Transverse colon (tissue), 4 donors: ENCODE results near the gene SDF2L1.

Experiments
- CTCF ChIP-seq, 5 experiments: fragments of 200-600 bp in 3 of 5; fragments of 450-650 bp in 2 of 5; sonication (generic) in 3 of 5; IDR thresholded peaks; 1 replicate in 2 of 5; 2 replicates in 3 of 5; pipeline ENCODE4 v1.5.1; 2016 to 2017; ENCODE audit warnings: antibody characterized with exemption in 5 of 5, inconsistent platforms in 3 of 5, mild to moderate bottlenecking in 2 of 5, moderate library complexity in 1 of 5
- EP300 ChIP-seq: sonication (generic); formaldehyde crosslinking; IDR thresholded peaks from one replicate; pipeline ENCODE4 v1.6.1; 2017; ENCODE audit warnings: antibody characterized with exemption, low read depth
- POLR2A ChIP-seq: fragments of 450-650 bp; IDR thresholded peaks from one replicate; pipeline ENCODE4 v1.6.1; 2016; ENCODE audit warnings: antibody characterized with exemption, mild to moderate bottlenecking, moderate library complexity
- POLR2AphosphoS5 ChIP-seq, 3 donors: sonication (generic); formaldehyde crosslinking; IDR thresholded peaks; one replicate each; pipeline ENCODE4 v1.6.1; 2016; ENCODE audit warnings: antibody characterized with exemption in 3 of 3

DNA sequence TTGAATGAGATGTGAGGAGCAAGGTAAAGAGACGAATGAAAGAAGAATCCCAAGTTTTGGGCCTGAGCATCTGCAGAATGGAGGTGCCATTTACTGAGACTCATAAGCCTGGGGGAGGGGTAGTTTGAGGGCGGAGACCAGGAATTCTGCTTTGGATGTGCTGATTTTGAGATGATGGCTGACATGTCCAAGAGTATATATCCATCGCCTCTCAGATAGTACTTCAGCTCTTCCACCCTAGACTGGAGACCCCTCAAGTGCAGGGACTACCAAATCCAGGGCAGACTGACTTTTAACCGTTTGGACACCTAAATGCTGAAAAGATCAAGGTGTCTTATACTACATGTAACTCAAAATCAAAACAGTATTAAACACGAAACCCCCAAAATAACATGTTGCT is 1.3 kb upstream of the SDF2L1 start:
- TF ChIP-seq EP300 (no peak), CTCF (IDR thresholded peaks at IDR 0.05) (no peak), POLR2A (no peak), POLR2AphosphoS5 (IDR thresholded peaks at IDR 0.05) (no peak)
